Liver (tissue), 9 donors: ENCODE measurements around the gene HES4. TPM values are rescaled to one million over a fixed set of nuclear protein-coding genes. Genes with fewer than 3 reads are reported as not detected.

ENCODE experiments used
- DNase-seq: peaks from one replicate; pipeline ENCODE4 v3.0.0-alpha.2; 2017; ENCODE audit warnings: low spot score
- H3K27ac ChIP-seq, 2 donors: one replicate each; pipeline ENCODE4 v1.7.0; 2013; ENCODE audit warnings: inconsistent platforms in 2 of 2, low read length in 2 of 2, control low read depth in 1 of 2, low read depth in 1 of 2, mild to moderate bottlenecking in 1 of 2
- H3K27me3 ChIP-seq, 4 donors: one replicate each; pipeline versions ENCODE4 v1.6.1 to v1.7.0; 2013; ENCODE audit warnings: low read length in 3 of 4, inconsistent platforms in 1 of 4, mild to moderate bottlenecking in 1 of 4, moderate library complexity in 1 of 4; ENCODE audit not compliant: control insufficient read depth in 4 of 4, insufficient read depth in 4 of 4
- H3K36me3 ChIP-seq, 4 donors: one replicate each; pipeline versions ENCODE4 v1.6.1 to v1.7.0; 2013; ENCODE audit warnings: low read length in 3 of 4, mild to moderate bottlenecking in 3 of 4, low read depth in 1 of 4, moderate library complexity in 1 of 4; ENCODE audit not compliant: control insufficient read depth in 4 of 4, insufficient read depth in 3 of 4
- H3K4me1 ChIP-seq, 4 donors: one replicate each; pipeline versions ENCODE4 v1.6.1 to v1.7.0; 2013; ENCODE audit warnings: low read length in 3 of 4, mild to moderate bottlenecking in 3 of 4, moderate library complexity in 1 of 4; ENCODE audit not compliant: control insufficient read depth in 4 of 4, insufficient read depth in 4 of 4
- H3K4me3 ChIP-seq, 3 donors: one replicate each; pipeline versions ENCODE4 v1.6.1 to v1.7.0; 2013; ENCODE audit warnings: low read length in 3 of 3, control low read depth in 1 of 3, low read depth in 1 of 3, mild to moderate bottlenecking in 1 of 3
- H3K9ac ChIP-seq, 2 donors: one replicate each; pipeline ENCODE4 v1.7.0; 2013; ENCODE audit warnings: low read length in 2 of 2, mild to moderate bottlenecking in 2 of 2, moderate library complexity in 2 of 2, control low read depth in 1 of 2, low read depth in 1 of 2
- H3K9me3 ChIP-seq, 4 donors: one replicate each; pipeline versions ENCODE4 v1.6.1 to v1.7.0; 2013; ENCODE audit warnings: low read length in 3 of 4; ENCODE audit not compliant: control insufficient read depth in 4 of 4
- EGR1 ChIP-seq, 2 donors: IDR thresholded peaks; 2 replicates each; pipeline ENCODE4 v1.6.1; 2016 to 2018; ENCODE audit warnings: antibody characterized with exemption in 2 of 2, low read depth in 2 of 2
- FOXA1 ChIP-seq: IDR thresholded peaks from 2 replicates; pipeline ENCODE4 v1.6.1; 2016; ENCODE audit warnings: antibody characterized with exemption
- FOXA2 ChIP-seq: IDR thresholded peaks from 2 replicates; pipeline ENCODE4 v1.6.1; 2016; ENCODE audit warnings: antibody characterized with exemption
- GABPA ChIP-seq, 2 donors: IDR thresholded peaks in 1 of 2; conservative IDR thresholded peaks in 1 of 2; 2 replicates each; pipeline ENCODE4 v1.6.1; 2016; ENCODE audit warnings: antibody characterized with exemption in 2 of 2, mild to moderate bottlenecking in 1 of 2, moderate library complexity in 1 of 2
- HNF4A ChIP-seq, 2 donors: conservative IDR thresholded peaks; 2 replicates each; pipeline ENCODE4 v1.6.1; 2016; ENCODE audit warnings: antibody characterized with exemption in 2 of 2, mild to moderate bottlenecking in 2 of 2
- HNF4G ChIP-seq: IDR thresholded peaks from 2 replicates; pipeline ENCODE4 v1.6.1; 2016; ENCODE audit warnings: antibody characterized with exemption
- JUND ChIP-seq, 2 donors: IDR thresholded peaks; 2 replicates each; pipeline ENCODE4 v1.6.1; 2016; ENCODE audit warnings: antibody characterized with exemption in 2 of 2
- NR2F2 ChIP-seq: IDR thresholded peaks from 2 replicates; pipeline ENCODE4 v1.6.1; 2016; ENCODE audit warnings: antibody characterized with exemption
- RAD21 ChIP-seq, 2 donors: IDR thresholded peaks; 2 replicates each; pipeline ENCODE4 v1.6.1; 2016; ENCODE audit warnings: antibody characterized with exemption in 2 of 2, mild to moderate bottlenecking in 2 of 2
- RXRA ChIP-seq, 2 donors: IDR thresholded peaks; 2 replicates each; pipeline ENCODE4 v1.6.1; 2017 to 2018; ENCODE audit warnings: antibody characterized with exemption in 2 of 2, mild to moderate bottlenecking in 1 of 2
- SP1 ChIP-seq: IDR thresholded peaks from 2 replicates; pipeline ENCODE4 v1.6.1; 2018; ENCODE audit warnings: antibody characterized with exemption, mild to moderate bottlenecking
- TAF1 ChIP-seq: conservative IDR thresholded peaks from 2 replicates; pipeline ENCODE4 v1.6.1; 2016; ENCODE audit warnings: antibody characterized with exemption, mild to moderate bottlenecking
- YY1 ChIP-seq: IDR thresholded peaks from 2 replicates; pipeline ENCODE4 v1.6.1; 2016; ENCODE audit warnings: antibody characterized with exemption, mild to moderate bottlenecking
- WGBS: extraction: QIAGEN DNeasy Blood & Tissue Kit; methylation state at CpG from one replicate; pipeline ENCODE4 v1.1.7; 2013; 5-methylcytosine and 5-hydroxymethylcytosine counted together
- polyA plus RNA-seq, 2 donors: library from polyadenylated mRNA; stranded (reverse) in 1 of 2; unstranded in 1 of 2; fragments of 200-250 nt in 1 of 2; fragments of >200 nt in 1 of 2; fragmentation: Nextera tagmentation in 1 of 2; extraction: Ambion mirVana in 1 of 2; gene quantifications; one replicate each; pipeline versions ENCODE4 v1.2.1 to v1.2.3, GENCODE V29; 2013 to 2015
- total RNA-seq, 2 donors: library from RNA; depleted of rRNA; stranded (reverse); fragments of >200 nt; gene quantifications; one replicate each; pipeline ENCODE4 v1.2.3, GENCODE V29; 2014
- TF ChIP-seq, protein P1 (sequence below): IDR thresholded peaks from 2 replicates; pipeline ENCODE4 v1.6.1; 2016; ENCODE audit warnings: antibody characterized with exemption
- TF ChIP-seq, protein P2 (sequence below): IDR thresholded peaks from 2 replicates; pipeline ENCODE4 v1.6.1; 2016; ENCODE audit warnings: antibody characterized with exemption
- TF ChIP-seq, protein P3 (sequence below): IDR thresholded peaks from 2 replicates; pipeline ENCODE4 v1.6.1; 2016; ENCODE audit warnings: antibody characterized with exemption
- TF ChIP-seq, protein P4 (sequence below): IDR thresholded peaks from 2 replicates; pipeline ENCODE4 v1.6.1; 2016; ENCODE audit warnings: antibody characterized with exemption, mild to moderate bottlenecking
- TF ChIP-seq, protein P5 (sequence below): fragments of 150-350 bp; IDR thresholded peaks from 2 replicates; pipeline ENCODE4 v1.5.1; 2017; ENCODE audit warnings: improper control_type of control experiment, low read depth, low read length; ENCODE audit not compliant: missing input control
- donor health status: healthy.
- donor health status: healthy.
- donor health status: healthy.
- donor health status: healthy.
- donor health status: healthy.

HES4 gene
- total and polyA plus RNA-seq, 4 donors, result 0.93 to 1.9 (median 1.7) TPM

DNA sequence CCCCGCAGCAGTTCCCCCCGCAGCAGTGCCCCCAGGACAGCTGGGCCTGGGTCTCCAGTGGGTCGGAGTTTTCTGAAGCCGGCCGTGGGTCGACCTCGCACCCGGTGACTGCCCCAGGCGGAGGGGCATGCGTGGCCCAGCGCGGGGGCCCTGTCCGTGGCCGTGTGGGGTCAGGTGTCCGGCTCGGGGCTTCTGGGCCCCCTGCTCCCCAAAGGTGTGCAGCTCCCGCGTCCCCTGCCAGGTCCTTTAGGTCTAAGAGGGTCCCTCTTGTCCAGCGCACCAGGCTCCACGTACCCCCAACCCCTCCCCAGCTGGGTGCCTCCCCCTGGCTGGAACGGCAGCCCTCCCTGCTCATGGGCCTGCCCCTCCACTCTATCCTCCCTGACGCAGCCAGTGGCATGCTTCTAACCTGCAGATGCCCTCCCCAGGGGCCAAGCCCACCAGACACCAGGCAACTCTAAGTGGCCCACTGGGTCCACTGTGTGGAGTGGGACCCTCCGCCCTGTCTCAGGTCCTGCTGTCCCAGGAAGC, 5.9 kb upstream of the HES4 start:
- WGBS, result 58% methylated on average over 23 of the region's 23 CpGs
- TF ChIP-seq EGR1 (IDR thresholded peaks at IDR 0.05; ENCODE audit: low read depth in 2 of 2) (no peak), RAD21 (IDR thresholded peaks at IDR 0.05) (no peak), FOXA1 (no peak), YY1 (no peak)
- TF ChIP-seq, protein P1, sequence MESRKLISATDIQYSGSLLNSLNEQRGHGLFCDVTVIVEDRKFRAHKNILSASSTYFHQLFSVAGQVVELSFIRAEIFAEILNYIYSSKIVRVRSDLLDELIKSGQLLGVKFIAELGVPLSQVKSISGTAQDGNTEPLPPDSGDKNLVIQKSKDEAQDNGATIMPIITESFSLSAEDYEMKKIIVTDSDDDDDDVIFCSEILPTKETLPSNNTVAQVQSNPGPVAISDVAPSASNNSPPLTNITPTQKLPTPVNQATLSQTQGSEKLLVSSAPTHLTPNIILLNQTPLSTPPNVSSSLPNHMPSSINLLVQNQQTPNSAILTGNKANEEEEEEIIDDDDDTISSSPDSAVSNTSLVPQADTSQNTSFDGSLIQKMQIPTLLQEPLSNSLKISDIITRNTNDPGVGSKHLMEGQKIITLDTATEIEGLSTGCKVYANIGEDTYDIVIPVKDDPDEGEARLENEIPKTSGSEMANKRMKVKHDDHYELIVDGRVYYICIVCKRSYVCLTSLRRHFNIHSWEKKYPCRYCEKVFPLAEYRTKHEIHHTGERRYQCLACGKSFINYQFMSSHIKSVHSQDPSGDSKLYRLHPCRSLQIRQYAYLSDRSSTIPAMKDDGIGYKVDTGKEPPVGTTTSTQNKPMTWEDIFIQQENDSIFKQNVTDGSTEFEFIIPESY, result no peak
- H3K27me3 ChIP-seq, result no peaks in the 10 kb centered on the region
- no peak for DNase-seq
- H3K4me1 ChIP-seq, result peaks cover 6 to 29% (median 20%) of the 10 kb centered on the region in 4 donors
- H3K27ac ChIP-seq, result peak overlapping the region; percentile 90 to 97
- H3K36me3 ChIP-seq, result no peaks in the 10 kb centered on the region
- no peaks in the 10 kb centered on the region for H3K9me3 ChIP-seq
- H3K4me3 ChIP-seq, result peak overlapping the region in 2 of 3 donors; percentile 40 to 49
- H3K9ac ChIP-seq, result peak overlapping the region in 1 of 2 donors; percentile 81

DNA sequence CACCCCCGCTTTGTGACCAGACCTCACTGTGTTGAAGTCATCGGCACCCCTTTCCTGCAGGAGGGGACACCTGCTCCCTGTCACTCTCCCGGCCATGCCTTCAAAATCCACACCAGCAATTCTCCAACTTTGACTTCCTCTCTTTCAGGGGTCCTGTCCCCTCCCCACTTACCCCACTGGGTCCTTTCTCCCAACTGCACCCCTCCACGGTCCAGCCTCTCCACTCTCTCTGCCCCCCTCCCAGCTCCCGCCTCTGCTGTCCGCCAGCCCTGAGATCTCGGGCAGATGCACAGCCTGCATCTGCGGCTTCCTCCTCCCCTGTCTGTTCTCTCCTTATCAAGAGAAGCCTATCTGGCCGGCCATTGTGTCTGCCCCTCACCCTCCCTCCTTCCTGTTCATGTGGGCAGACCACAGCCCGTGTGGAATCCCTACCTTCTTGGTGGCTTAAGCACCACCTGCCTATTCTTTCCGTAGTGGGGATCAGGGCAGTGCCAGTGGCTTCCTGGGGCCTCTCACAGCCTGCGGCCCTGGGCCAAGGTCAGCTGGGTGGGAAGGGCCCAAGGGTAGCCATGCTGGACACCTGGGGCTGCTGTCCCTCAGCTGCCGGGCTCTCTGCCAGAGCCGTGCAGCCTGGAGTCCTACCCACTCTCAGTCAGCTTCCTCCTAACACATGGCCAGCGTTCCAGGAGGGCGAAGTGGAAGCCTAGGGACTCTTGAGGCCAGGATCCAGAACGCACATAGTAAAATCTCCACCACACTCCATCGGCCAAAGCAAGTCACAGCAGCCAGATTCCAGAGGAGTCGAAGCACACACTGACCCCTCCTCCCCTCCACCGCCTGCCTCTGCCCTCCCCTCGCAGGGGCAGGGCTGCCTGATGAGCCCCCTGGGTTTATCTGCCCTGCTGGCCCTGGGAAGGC, 5.1 kb upstream of the HES4 start:
- Histone ChIP-seq H3K27me3 (no peaks in the 10 kb centered on the region), H3K9ac (peak overlapping the region in 1 of 2 donors; percentile 81), H3K4me3 (peak overlapping the region in 2 of 3 donors; percentile 41 to 49), H3K36me3 (no peaks in the 10 kb centered on the region), H3K27ac (peak overlapping the region; percentile 90 to 97), H3K4me1 (peaks cover 6 to 35% (median 28%) of the 10 kb centered on the region in 4 donors), H3K9me3 (no peaks in the 10 kb centered on the region)
- 30% methylated on average over 21 of the region's 21 CpGs for WGBS
- DNase-seq, result no peak
- TF ChIP-seq TAF1 (no peak), SP1 (peak; percentile 44), GABPA (IDR thresholded peaks at IDR 0.05 in 1 of 2, conservative IDR thresholded peaks at IDR 0.05 in 1 of 2) (no peak), RXRA (IDR thresholded peaks at IDR 0.05) (peak in 1 of 2 donors; percentile 16), RAD21 (IDR thresholded peaks at IDR 0.05) (no peak), EGR1 (IDR thresholded peaks at IDR 0.05; ENCODE audit: low read depth in 2 of 2) (no peak), YY1 (peak; percentile 69), HNF4G (no peak), FOXA2 (no peak), HNF4A (conservative IDR thresholded peaks at IDR 0.05) (peak in 1 of 2 donors; percentile 38), JUND (IDR thresholded peaks at IDR 0.05) (no peak), FOXA1 (no peak), NR2F2 (no peak)
- TF ChIP-seq, protein P2, sequence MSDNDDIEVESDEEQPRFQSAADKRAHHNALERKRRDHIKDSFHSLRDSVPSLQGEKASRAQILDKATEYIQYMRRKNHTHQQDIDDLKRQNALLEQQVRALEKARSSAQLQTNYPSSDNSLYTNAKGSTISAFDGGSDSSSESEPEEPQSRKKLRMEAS, result peak; percentile 44
- TF ChIP-seq, protein P3, sequence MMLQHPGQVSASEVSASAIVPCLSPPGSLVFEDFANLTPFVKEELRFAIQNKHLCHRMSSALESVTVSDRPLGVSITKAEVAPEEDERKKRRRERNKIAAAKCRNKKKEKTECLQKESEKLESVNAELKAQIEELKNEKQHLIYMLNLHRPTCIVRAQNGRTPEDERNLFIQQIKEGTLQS, result no peak
- TF ChIP-seq, protein P1, result no peak
- TF ChIP-seq, protein P4, sequence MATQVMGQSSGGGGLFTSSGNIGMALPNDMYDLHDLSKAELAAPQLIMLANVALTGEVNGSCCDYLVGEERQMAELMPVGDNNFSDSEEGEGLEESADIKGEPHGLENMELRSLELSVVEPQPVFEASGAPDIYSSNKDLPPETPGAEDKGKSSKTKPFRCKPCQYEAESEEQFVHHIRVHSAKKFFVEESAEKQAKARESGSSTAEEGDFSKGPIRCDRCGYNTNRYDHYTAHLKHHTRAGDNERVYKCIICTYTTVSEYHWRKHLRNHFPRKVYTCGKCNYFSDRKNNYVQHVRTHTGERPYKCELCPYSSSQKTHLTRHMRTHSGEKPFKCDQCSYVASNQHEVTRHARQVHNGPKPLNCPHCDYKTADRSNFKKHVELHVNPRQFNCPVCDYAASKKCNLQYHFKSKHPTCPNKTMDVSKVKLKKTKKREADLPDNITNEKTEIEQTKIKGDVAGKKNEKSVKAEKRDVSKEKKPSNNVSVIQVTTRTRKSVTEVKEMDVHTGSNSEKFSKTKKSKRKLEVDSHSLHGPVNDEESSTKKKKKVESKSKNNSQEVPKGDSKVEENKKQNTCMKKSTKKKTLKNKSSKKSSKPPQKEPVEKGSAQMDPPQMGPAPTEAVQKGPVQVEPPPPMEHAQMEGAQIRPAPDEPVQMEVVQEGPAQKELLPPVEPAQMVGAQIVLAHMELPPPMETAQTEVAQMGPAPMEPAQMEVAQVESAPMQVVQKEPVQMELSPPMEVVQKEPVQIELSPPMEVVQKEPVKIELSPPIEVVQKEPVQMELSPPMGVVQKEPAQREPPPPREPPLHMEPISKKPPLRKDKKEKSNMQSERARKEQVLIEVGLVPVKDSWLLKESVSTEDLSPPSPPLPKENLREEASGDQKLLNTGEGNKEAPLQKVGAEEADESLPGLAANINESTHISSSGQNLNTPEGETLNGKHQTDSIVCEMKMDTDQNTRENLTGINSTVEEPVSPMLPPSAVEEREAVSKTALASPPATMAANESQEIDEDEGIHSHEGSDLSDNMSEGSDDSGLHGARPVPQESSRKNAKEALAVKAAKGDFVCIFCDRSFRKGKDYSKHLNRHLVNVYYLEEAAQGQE, result no peak
- TF ChIP-seq, protein P5, sequence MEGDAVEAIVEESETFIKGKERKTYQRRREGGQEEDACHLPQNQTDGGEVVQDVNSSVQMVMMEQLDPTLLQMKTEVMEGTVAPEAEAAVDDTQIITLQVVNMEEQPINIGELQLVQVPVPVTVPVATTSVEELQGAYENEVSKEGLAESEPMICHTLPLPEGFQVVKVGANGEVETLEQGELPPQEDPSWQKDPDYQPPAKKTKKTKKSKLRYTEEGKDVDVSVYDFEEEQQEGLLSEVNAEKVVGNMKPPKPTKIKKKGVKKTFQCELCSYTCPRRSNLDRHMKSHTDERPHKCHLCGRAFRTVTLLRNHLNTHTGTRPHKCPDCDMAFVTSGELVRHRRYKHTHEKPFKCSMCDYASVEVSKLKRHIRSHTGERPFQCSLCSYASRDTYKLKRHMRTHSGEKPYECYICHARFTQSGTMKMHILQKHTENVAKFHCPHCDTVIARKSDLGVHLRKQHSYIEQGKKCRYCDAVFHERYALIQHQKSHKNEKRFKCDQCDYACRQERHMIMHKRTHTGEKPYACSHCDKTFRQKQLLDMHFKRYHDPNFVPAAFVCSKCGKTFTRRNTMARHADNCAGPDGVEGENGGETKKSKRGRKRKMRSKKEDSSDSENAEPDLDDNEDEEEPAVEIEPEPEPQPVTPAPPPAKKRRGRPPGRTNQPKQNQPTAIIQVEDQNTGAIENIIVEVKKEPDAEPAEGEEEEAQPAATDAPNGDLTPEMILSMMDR, result no peak
